Nucleus accumbens (tissue), 56 donors: ENCODE measurements around the gene ABCC9.
"Not testable (repeated sequence)": the region's sequence is repeated elsewhere in the genome, so short reads cannot be mapped to it uniquely, and the experiment has no call there.

ENCODE experiments used
- DNase-seq, 56 donors: peaks; one replicate each; lab custom pipeline; 2025; lab: John Stamatoyannopoulos, UW

ABCC9 gene

GRCh38 chr12:21786041-21786531, 155.1 kb downstream of the ABCC9 start:
- DNase-seq: no peak

- DNase-seq: not testable (repeated sequence)
Observed at GRCh38 chr12:21782723-21783122, 158.5 kb downstream of the ABCC9 start.

- DNase-seq: no peak
Observed at GRCh38 chr12:21780786-21781185, 160.4 kb downstream of the ABCC9 start.

GRCh38 chr12:21776175-21776574, 165.1 kb downstream of the ABCC9 start:
- DNase-seq: no peak

GRCh38 chr12:21775133-21775820, 165.9 kb downstream of the ABCC9 start:
- no peak for DNase-seq

- DNase-seq: peak in 46 of 56 donors; percentile 14 to 71 (median 48)
Observed at GRCh38 chr12:21774358-21775132, 166.7 kb downstream of the ABCC9 start, which contains the start of gene KCNJ8. KCNJ8 (minus strand) TSS chr12:21774706; CDS start chr12:21773616, 1,090 bp downstream.

GRCh38 chr12:21773806-21774205, 167.4 kb downstream of the ABCC9 start:
- DNase-seq: no peak

GRCh38 chr12:21773263-21773741, 167.9 kb downstream of the ABCC9 start:
- peak in 7 of 56 donors; percentile 1 to 14 (median 2) for DNase-seq

GRCh38 chr12:21771311-21771710, 169.9 kb downstream of the ABCC9 start:
- DNase-seq: no peak

- no peak for DNase-seq
Observed at GRCh38 chr12:21769307-21769706, 171.9 kb downstream of the ABCC9 start.

GRCh38 chr12:21766403-21766802, 174.8 kb downstream of the ABCC9 start:
- DNase-seq: no peak

GRCh38 chr12:21764950-21765349, 176.3 kb downstream of the ABCC9 start:
- DNase-seq: no peak

- DNase-seq: no peak
Observed at GRCh38 chr12:21764065-21764464, 177.2 kb downstream of the ABCC9 start.

- no peak for DNase-seq
Observed at GRCh38 chr12:21763531-21763930, 177.7 kb downstream of the ABCC9 start.

GRCh38 chr12:21759737-21760136, 181.5 kb downstream of the ABCC9 start:
- no peak for DNase-seq

GRCh38 chr12:21757735-21758134, 183.5 kb downstream of the ABCC9 start:
- DNase-seq: no peak

GRCh38 chr12:21756699-21757098, 184.5 kb downstream of the ABCC9 start:
- no peak for DNase-seq

- DNase-seq: no peak
Observed at GRCh38 chr12:21751517-21751916, 189.7 kb downstream of the ABCC9 start.
